ENCODE measurements around the gene LRGUK.
"Not testable (repeated sequence)": the region's sequence is repeated elsewhere in the genome, so short reads cannot be mapped to it uniquely, and the experiment has no call there.

The LRGUK gene

GRCh38 chr7:134186801-134187200 is 59.7 kb downstream of the LRGUK start:
- DNase-seq = no peak

DNA sequence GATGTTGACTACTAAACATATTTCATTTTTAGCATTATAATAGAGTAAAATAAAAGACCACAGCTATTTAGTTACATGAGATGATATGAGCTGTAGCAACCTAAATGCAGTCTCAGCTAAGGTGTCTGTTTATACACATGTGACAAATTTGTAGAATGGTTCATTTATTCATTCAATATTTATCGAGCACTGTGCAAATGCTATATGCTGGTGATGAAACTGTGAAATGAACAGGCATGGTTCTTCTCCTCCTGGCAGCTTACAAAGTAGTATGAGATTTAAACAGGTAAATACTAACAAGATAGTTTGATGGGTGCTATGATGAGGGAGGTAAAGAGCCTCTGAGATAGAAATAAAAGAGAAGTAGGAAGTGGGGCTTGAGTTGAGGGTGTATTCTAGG is 60.8 kb downstream of the LRGUK start:
- no peak for DNase-seq

GRCh38 chr7:134188311-134188710 is 61.2 kb downstream of the LRGUK start:
- no peak for DNase-seq

DNA sequence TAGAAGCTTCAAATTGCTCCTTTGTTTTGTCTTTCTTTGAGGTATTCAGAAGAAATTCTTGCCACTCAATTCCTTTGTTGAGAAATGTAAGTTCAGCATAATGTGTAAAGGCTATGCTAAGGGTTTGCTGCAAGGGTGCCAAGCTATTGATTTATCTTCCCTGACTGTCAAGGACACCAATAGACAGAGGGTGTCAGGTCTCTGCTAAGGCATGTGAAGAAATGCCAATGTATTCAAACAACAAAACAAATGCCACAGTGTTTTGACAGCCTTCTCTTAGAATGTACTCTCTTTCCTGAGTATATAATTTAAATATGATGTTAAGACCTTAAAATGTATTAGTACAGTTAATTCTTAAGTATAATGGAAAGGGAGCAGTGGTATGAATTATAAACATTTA is 62.4 kb downstream of the LRGUK start:
- no peak for DNase-seq

- no peak for DNase-seq
These were observed 64.7 kb downstream of the LRGUK start for GRCh38 chr7:134191876-134192275.

DNA sequence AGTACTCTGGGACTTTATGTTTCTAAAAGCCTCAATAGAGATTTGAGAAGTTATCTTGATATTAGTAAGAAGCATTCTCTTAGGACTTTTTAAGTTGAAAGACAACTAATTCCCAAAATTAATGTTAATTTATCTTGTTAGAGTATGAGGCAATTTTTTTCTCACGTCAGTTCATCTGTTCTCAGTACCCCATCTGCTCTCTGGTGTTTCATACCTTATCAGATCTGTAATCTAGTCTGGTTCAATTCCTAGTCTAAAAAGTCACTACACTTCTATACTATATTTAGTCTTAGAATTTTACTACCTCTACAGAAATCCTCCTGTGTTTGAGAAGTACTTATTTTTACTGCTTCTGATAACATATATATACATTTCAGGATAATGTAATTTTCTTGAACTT is 66.1 kb downstream of the LRGUK start:
- no peak for DNase-seq

GRCh38 chr7:134195252-134195651 is 68.1 kb downstream of the LRGUK start:
- DNase-seq = no peak

- DNase-seq = no peak
These were observed 69.3 kb downstream of the LRGUK start for GRCh38 chr7:134196439-134196838.

DNA sequence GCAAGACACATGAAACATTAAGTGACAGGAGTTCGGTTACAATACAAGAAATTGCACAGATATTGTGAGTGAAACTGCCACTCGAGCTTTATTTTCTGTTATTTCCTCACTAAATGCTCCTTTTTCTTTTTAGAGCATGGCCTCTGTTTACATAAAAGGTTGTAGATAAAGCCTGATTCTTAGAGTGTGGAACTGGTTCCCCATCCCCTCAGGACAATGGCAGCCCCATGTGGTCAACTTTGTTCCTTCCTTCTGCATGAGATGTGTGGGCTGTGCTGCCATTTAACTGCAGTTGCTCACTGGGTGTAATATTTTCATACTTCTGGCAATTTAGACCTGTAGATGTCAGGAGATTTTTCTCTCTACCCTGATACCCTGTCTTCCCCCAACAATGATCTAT is 70.2 kb downstream of the LRGUK start:
- no peak for DNase-seq

GRCh38 chr7:134200970-134201369 is 73.8 kb downstream of the LRGUK start:
- no peak for DNase-seq

DNA sequence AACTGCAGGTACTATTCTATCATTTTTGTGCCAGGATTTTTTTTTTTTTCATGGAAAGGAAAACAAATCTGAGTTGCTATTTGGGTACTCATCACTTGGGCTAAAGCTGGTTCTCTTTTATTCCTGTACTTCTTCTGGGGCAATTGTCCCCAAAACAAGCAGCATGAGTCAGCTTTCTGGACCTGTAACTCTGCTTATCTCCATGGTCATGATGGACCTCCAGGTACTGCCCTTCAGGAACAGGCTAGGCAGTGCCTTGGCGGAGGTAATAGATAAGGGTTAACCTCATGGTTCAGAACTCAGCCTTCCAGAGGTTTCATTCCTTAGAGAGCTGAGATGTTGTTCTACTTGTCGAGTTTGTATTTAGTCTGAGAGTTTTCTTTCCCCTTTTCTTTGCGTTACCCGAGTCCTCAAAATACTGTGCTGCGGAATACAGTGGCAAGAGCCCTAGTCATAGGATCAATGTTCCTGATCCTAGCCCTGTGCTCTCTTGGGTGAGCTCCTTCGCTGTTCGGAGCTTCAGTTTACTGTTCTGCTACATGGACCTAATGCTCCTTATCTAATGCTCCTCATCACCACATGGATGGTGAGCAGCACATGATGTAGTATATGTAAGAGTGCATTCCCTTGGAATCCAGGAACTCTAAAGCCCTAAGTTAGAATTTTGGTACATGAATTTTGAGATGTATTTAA is 74.6 kb downstream of the LRGUK start:
- DNase-seq = no peak

GRCh38 chr7:134203186-134203889 is 76.2 kb downstream of the LRGUK start:
- no peak for DNase-seq

GRCh38 chr7:134209322-134210015 is 82.3 kb downstream of the LRGUK start:
- DNase-seq = no peak

DNA sequence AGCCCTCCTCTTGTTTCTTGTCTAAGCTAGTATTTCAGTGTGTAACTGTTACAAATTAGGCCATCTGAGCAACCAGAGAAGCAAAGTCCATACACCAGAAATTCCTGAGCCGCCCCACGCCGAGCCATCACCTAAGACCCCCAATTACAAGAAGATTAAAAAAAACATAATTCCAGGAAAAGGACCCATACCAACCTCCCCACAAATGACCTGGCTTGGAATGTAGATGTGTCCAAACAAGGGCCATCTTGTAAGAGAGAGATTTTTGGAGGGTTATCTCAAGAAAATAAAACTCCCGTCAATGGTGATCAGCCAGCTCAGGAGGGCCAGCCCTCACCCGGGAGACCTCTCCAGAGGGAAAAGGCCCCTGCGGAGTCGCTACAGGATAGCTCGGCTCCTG is 83.1 kb downstream of the LRGUK start:
- DNase-seq = no peak

DNA sequence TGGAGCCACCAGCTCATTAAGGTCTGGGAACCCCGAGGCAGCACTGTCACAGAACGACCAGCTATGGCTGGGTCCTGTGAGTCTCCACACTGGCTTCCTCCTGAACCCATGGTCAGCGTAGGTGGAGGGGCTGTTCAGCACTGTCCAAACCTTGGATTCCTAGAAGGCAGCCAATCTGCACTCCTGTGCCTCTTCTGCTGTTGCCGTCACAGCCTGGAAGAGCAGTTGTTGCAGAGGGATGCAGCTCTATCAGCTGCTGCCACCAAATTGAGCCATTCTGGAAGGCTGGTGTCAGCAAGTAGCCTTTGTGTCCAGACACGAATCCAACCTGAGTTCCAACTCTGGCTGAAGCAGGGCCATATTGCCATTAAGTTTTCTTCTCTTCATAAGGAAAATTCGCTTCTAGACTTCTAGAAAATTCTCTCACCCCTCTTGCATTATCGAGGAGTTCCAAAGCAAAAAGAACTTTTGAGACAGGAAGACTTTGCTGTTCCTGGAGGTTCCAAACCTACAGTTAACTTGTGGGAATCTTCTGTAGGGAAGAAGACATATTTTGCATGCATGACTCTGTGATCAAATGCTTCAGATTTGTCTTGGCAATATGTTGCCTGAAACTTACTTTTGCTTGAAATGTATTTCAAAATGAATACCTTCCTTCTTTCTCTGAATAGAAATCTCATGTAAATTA is 84.0 kb downstream of the LRGUK start:
- DNase-seq = no peak

DNA sequence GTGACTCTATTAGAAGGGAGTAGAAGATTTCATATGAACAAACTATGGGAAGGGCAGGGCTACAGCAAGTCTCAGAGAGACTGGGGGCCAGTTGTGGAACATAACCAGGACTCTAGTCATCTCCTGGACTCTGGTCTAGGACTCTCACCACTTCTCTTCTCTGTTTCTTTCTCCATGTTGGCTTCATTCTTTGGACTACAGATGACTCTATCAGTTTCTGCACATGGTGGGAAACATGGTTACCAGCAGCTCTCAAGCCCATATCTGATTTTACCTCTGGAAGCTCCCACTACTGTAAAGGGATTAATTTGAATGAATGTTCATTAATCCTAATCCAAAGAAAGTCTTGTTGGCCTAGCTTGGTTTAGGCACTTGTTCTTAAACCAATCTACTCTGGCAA is 84.7 kb downstream of the LRGUK start:
- no peak for DNase-seq

DNA sequence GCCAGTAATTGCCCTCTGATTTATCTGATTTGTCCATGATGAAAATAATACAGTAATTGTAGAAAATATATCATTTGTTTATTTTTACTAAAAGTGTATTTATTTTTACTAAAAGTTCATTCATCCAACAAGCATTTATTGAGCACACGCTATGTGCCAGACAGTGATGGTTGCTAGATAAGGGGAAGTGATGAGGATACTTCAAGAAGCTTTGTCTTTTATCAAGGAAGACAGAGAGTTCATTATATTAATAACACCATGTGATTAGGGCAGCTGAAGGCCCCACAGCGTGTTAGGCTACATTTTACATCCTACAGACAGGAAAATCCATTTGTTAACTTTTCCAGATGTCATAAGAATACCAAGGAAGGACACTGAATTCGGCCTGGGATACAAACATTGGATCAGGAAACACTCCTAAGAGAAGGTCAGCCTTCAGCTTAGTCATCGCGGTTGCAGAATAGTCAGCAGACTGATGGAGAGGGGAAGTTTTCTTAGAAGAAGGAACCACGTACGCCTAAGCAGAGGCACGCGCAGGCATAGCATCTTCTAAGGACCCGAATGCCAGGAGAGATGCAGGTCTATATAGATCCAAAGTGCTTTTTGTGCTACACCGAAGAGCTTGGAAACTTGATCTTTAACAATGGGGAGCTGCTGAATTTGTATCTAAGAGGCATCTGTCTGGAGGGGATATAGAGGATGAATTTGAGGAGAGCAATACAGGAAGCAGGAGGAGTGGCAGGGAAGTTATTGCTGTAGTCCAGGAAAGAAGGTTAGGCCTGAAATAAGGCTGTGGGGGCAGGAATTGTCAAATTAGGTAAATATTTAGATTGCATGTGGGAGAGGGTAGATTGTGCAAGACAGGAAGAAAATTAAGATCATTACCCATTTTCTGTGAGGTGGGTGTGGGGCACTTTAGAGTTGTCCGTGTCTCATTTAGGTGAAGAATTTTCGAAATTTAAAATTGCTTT is 85.7 kb downstream of the LRGUK start:
- peak in 1 of 2 donors; percentile 10 for DNase-seq

- no peak for DNase-seq
These were observed 93.1 kb downstream of the LRGUK start for GRCh38 chr7:134220236-134220635.

DNA sequence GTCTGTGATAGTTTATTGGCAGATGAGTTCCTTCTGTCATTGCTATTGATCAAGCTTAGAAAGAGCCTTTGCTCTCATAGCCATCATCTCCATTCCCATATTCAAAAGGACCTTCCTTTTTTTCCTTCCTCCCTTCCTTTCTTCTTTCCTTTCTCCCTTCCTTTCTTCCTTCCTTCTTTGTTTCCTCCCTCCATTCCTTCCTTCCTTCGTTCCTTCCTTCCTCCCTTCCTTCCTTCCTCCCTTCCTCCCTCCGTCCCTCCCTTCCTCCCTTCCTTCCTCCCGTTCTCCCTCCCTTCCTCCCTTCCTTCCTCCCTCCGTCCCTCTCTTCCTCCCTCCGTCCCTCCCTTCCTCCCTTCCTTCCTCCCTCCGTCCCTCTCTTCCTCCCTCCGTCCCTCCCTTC is 104.2 kb downstream of the LRGUK start:
- DNase-seq = not testable (repeated sequence)

- no peak for DNase-seq
These were observed 107.1 kb downstream of the LRGUK start for GRCh38 chr7:134234216-134234615.

DNA sequence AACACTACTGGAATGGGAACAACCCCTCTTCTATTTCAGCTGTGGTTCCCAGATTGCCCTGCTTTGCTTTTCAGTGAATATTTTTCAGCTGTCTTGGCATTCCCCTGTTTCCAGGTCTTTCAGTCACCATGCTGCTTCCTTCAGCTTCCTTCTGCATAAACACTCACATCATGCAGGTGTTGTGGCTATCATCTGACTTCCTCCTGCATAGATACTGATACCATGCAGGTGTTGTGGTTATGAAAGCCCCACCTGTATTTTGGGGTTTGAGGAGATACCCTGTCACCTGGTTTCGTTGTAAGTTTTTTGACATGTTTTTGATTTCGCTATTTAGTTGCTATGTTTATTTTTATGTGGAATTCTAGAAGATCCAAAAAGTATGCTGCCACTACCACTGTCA is 118.1 kb downstream of the LRGUK start:
- DNase-seq = no peak

- DNase-seq = no peak
These were observed 119.2 kb downstream of the LRGUK start for GRCh38 chr7:134246347-134246746.
